ENCODE results near the gene MAN1A2.

The MAN1A2 gene

GRCh38 chr1:117481410-117481809 is 114.2 kb downstream of the MAN1A2 start:
- in situ Hi-C loops (cut with MboI; ENCODE audit: low sequenced_read_pairs), result no loop called here

GRCh38 chr1:117493906-117494305 is 126.7 kb downstream of the MAN1A2 start:
- in situ Hi-C loops (cut with MboI; ENCODE audit: low sequenced_read_pairs), result no loop called here

DNA sequence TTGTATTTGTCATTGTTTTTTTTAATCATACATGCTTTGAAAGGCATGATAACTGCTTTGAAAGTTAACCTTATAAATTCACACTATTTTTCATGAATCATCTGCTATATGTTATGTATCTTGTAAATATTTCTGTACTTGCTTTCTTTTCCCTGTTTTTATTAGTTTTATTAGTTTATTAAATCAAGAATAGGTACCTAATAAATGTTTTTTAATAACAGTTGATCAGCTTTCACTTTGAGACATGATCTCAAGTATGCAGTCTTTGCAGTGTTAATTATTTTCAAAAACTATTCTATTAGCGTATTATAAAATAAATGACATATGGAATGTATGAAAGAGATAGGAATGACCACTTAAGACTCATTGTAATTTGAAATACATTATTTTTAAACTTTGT is 127.8 kb downstream of the MAN1A2 start:
- in situ Hi-C loops (cut with MboI; ENCODE audit: low sequenced_read_pairs), result no loop called here

- in situ Hi-C loops (cut with MboI; ENCODE audit: low sequenced_read_pairs), result no loop called here
Observed at GRCh38 chr1:117499071-117499470, 131.8 kb downstream of the MAN1A2 start.

DNA sequence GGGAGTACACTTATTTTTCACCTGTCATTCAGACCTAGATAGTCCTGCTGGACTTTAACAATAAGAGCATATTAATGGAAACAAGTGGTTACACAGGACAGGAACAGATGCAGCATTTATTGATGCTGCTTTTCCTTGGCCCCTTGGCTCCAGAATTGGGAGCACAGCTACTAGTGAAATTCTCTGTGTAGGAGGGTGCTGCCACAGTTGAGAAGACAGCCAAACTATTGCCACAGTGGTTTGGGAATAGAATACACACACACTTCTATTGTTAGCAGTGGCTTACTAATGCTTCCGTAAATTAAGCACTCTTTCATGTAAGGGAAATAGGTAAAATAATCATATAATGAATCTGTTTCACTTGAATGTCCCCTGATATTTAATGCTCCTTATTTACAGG is 133.3 kb downstream of the MAN1A2 start:
- in situ Hi-C loops (cut with MboI; ENCODE audit: low sequenced_read_pairs), result no loop called here

GRCh38 chr1:117501281-117501680 is 134.0 kb downstream of the MAN1A2 start:
- in situ Hi-C loops (cut with MboI; ENCODE audit: low sequenced_read_pairs), result no loop called here

- in situ Hi-C loops (cut with MboI; ENCODE audit: low sequenced_read_pairs), result no loop called here
Observed at GRCh38 chr1:117511273-117511672, 144.0 kb downstream of the MAN1A2 start.

DNA sequence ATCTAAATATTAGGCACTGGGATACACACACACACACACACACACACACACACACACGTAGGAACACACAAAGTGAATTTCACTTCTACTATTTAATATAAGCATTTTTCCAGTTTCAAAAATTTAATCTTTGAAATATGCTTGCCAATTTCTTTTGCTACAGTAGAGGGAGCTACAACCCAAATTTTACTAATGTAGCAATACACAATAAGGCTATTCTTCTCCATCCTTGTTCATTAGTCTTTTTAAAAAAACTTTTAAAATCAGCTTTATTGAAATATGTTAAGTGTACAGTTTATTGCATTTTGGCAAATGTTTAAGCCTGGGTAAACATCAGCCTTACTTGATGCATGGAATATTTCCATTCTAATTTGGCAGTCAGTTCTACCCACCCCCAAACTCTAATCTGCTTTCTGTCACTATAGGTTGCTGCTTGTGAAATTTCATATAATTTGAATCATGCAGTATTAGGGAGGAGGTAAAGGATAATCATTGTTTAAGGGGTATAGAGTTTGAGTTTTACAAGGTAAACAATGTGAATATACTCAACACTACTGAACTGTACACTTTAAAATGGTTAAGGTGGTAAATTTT is 145.6 kb downstream of the MAN1A2 start:
- in situ Hi-C loops (cut with MboI; ENCODE audit: low sequenced_read_pairs), result no loop called here

GRCh38 chr1:117523111-117523510 is 155.9 kb downstream of the MAN1A2 start:
- in situ Hi-C loops (cut with MboI; ENCODE audit: low sequenced_read_pairs), result no loop called here

DNA sequence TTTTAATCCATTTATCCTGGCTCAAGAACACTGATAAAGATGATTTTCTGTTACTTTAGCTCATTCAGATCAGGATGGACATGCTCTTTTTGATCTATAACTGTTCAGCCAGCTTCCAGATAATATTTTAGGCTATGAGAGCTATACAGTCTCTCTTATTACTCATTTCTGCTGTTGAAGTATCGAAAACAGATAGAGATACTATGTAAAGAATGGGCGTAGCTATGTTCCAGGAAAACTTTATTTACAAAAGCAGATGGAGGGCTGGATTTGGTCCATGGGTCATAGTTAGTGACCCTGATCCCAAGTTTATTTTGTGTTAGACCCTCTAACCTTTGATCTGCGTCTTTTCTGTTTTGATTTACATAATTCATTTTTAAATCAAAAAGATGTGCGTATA is 159.8 kb downstream of the MAN1A2 start:
- in situ Hi-C loops (cut with MboI; ENCODE audit: low sequenced_read_pairs), result no loop called here

DNA sequence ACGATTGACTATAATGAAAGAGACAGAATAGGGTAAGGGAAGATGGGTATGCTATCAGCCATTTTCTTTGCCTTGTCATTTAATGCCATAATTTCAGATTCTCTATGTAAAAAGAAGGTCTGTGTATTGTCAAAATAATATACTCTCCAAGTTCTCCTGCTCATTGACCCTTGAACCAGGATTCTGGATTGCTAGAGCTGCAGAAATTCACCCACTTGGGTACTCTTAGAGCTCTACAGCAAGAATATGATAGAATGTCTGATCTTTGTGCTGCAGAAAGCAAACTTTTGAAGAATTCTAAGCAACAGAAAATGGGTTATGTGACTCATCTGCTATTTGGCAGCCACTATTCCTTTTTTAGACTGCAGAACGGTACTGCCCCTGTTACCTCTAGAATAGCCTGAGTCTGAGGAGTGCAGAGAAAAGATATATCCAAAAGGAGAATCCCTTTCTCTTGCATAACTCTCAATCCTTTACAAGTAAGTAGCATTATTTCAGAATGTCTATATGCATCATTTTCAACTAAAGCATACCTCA is 160.4 kb downstream of the MAN1A2 start:
- in situ Hi-C loops (cut with MboI; ENCODE audit: low sequenced_read_pairs), result no loop called here

DNA sequence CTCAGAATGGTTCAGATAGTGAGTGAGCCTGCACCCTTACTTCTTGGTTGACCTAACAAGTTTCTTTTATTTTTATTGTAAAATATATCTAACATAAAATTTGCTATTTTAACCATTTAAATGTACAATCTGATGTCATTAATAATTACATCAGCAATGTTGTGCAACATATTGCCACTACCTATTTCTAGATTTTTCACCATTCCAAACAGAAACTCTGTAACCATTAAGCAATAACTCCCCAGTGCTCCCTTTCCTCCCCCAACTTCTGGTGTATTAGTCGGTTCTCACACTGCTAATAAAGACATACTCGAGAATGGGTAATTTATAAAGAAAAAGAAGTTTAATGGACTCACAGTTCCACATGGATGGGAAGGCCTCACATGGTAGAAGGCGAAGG is 162.4 kb downstream of the MAN1A2 start:
- in situ Hi-C loops (cut with MboI; ENCODE audit: low sequenced_read_pairs), result no loop called here

DNA sequence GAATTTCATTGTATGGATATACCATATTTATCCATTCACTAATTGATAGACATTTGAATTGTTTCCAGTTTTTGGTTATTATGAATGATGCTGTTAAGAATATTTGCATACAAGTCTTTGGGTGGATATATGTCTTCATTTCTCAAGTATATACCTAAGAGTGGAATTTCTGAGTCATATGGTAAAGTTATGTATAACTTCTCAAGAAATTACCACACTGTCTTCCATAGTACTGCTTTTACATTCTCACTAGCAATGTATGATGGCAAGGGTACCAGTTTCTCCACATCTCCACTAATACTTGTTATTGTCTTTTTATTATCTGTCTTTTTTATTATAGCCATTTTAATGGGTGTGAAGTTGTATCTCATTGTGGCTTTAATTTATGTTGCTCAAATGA is 164.0 kb downstream of the MAN1A2 start:
- in situ Hi-C loops (cut with MboI; ENCODE audit: low sequenced_read_pairs), result no loop called here

DNA sequence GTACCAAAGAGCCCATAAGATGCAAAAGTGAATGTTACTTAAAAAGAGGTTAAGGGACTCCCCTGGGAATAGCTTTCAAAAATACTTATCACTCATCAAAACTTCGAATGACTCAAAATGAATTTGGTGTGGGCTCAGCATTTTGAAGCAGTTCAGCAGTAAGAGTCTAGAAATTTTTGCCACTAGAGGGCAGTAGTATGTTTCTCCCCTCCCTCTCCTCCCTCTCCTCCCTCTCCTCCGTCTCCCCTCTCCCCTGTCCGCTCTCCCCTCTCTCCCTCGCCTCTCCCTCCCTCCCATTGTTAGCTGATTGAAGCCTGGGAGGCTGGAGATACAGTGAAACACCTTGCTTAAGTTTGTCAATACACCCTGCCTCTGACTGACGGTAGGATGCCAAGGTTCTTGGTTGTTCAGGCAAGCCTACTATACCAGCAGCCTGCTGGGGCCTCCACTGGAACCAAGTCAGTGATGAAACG is 167.8 kb downstream of the MAN1A2 start:
- in situ Hi-C loops (cut with MboI; ENCODE audit: low sequenced_read_pairs), result no loop called here

- in situ Hi-C loops (cut with MboI; ENCODE audit: low sequenced_read_pairs), result no loop called here
Observed at GRCh38 chr1:117535821-117536220, 168.6 kb downstream of the MAN1A2 start.

- in situ Hi-C loops (cut with MboI; ENCODE audit: low sequenced_read_pairs), result no loop called here
Observed at GRCh38 chr1:117537291-117537920, 170.2 kb downstream of the MAN1A2 start.

GRCh38 chr1:117540532-117540931 is 173.3 kb downstream of the MAN1A2 start:
- in situ Hi-C loops (cut with MboI; ENCODE audit: low sequenced_read_pairs), result no loop called here

- in situ Hi-C loops (cut with MboI; ENCODE audit: low sequenced_read_pairs), result no loop called here
Observed at GRCh38 chr1:117541003-117541402, 173.8 kb downstream of the MAN1A2 start.

- in situ Hi-C loops (cut with MboI; ENCODE audit: low sequenced_read_pairs), result no loop called here
Observed at GRCh38 chr1:117541585-117541984, 174.3 kb downstream of the MAN1A2 start.

DNA sequence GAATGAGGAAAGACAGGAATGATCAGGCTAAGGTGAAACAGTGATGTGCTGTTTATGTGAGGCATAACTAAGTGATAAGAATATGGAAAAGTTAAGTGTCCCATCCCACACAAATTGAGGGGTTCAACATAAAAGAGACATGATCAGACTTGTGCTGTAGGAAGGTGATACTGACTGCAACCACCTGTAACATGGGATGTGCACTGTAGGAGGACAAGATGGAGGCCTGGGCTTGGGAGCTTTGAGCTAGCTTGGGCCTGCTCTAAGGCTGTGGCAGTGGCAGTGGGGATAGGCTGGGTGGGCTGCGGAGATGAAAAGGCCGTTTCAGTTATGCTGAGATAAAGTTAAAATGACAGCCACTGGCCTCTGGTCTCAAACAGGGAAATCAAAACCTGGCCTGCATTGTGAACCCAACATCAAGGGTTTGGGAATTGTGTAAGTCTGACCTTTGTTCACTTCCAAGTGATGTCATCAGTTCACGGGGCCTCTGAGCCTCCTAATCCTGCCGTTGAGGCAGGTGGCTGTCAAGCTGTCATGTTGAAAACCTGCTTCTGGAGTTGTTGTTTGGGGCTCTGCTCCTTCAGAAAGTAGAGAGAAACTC is 177.4 kb downstream of the MAN1A2 start:
- in situ Hi-C loops (cut with MboI; ENCODE audit: low sequenced_read_pairs), result no loop called here

- in situ Hi-C loops (cut with MboI; ENCODE audit: low sequenced_read_pairs), result no loop called here
Observed at GRCh38 chr1:117546467-117546866, 179.2 kb downstream of the MAN1A2 start.

DNA sequence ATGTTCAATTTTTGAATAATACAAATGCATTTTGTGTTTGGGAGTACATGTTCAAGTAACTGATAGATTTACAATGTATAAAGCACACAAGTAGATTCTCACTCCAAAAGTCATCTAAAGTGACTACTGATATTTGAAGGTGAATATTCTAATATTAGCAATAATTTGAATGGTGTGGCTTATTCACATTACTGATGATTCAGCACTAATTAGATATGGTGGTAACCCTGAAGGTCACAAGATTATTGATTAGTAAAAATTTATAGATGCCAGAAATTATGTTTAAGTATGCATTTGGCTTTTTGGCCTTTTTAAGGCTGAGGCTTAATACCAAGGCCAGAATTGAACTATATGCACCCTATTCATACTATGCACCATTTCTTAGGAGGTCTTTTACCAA is 186.2 kb downstream of the MAN1A2 start:
- in situ Hi-C loops (cut with MboI; ENCODE audit: low sequenced_read_pairs), result no loop called here

All from hTERT RPE-1 (cell line).